ENCODE data around the gene HEG1.
A peak's percentile ranks its signal among the peaks of the same experiment; 100 is the strongest.

HEG1 gene

DNA sequence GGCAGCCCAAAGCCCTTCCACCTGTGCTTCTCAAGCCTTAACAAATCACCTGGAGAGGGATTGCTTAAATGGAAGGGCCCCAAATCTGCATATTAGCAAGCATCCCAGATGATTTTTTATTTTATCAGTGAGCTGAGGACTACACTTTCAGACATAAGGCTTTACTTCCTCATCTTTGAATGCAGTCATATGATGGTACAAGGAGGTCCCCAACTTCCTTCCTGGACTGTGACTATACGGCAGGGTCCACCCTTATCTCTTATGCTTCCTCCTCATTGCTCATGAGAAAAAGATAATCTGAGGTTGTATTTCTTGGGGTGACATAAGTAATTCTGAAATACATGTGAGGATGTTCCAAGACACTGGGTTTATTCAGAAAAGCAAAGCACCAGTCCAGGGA lies 13.7 kb upstream of the HEG1 start:
- H3K4me1 ChIP-seq (ENCODE audit: control extremely low read depth in 1 of 4, control insufficient read depth in 4 of 4, insufficient read depth in 4 of 4, low read length in 3 of 4), result peaks cover 0 to 21% (median 8%) of the 10 kb centered on the region in 4 experiments
- POLR2A ChIA-PET, result no interaction called here
- no peaks in the 10 kb centered on the region for H3K9me3 ChIP-seq (ENCODE audit: control extremely low read depth in 1 of 5, control insufficient read depth in 4 of 5, insufficient read depth in 2 of 5, low read depth in 1 of 5, low read length in 4 of 5)
- H3K27me3 ChIP-seq (replicated peaks in 2 of 5; ENCODE audit: control insufficient read depth in 4 of 5, insufficient read depth in 5 of 5, low read length in 4 of 5), result no peaks in the 10 kb centered on the region
- peak; percentile 39 to 89 (median 73) for DNase-seq
- H3K36me3 ChIP-seq (ENCODE audit: control insufficient read depth in 4 of 4, insufficient read depth in 4 of 4, low read length in 3 of 4), result no peaks in the 10 kb centered on the region
- CTCF ChIA-PET, result interaction anchor here (1.2 kb wide), 1 partner anchor 11 kb away, joined by 3 read pairs; no protein-coding TSS in a partner anchor
- no peak overlapping the region for H3K27ac ChIP-seq (ENCODE audit: insufficient read depth in 1 of 2, low read depth in 1 of 2, low read length in 2 of 2, poor library complexity in 1 of 2, severe bottlenecking in 2 of 2)
- H3K4me3 ChIP-seq (ENCODE audit: control insufficient read depth in 1 of 7, extremely low read depth in 1 of 7, insufficient read depth in 4 of 7, low read depth in 2 of 7, low read length in 6 of 7), result no peak overlapping the region
- WGBS (ENCODE audit: insufficient coverage), result no CpG with 5 or more reads among the region's 1 CpG

- peaks cover 0 to 21% (median 8%) of the 10 kb centered on the region in 4 experiments for H3K4me1 ChIP-seq (ENCODE audit: control extremely low read depth in 1 of 4, control insufficient read depth in 4 of 4, insufficient read depth in 4 of 4, low read length in 3 of 4)
- DNase-seq, result no peak
- peaks cover 0 to 2% (median 0%) of the 10 kb centered on the region in 5 experiments for H3K9me3 ChIP-seq (ENCODE audit: control extremely low read depth in 1 of 5, control insufficient read depth in 4 of 5, insufficient read depth in 2 of 5, low read depth in 1 of 5, low read length in 4 of 5)
- H3K27ac ChIP-seq (ENCODE audit: insufficient read depth in 1 of 2, low read depth in 1 of 2, low read length in 2 of 2, poor library complexity in 1 of 2, severe bottlenecking in 2 of 2), result no peak overlapping the region
- CTCF ChIA-PET, result no interaction called here
- POLR2A ChIA-PET, result no interaction called here
- 100% methylated on average over 3 of the region's 4 CpGs for WGBS (ENCODE audit: insufficient coverage)
- no peaks in the 10 kb centered on the region for H3K27me3 ChIP-seq (replicated peaks in 2 of 5; ENCODE audit: control insufficient read depth in 4 of 5, insufficient read depth in 5 of 5, low read length in 4 of 5)
- H3K4me3 ChIP-seq (ENCODE audit: control insufficient read depth in 1 of 7, extremely low read depth in 1 of 7, insufficient read depth in 4 of 7, low read depth in 2 of 7, low read length in 6 of 7), result no peak overlapping the region
- no peaks in the 10 kb centered on the region for H3K36me3 ChIP-seq (ENCODE audit: control insufficient read depth in 4 of 4, insufficient read depth in 4 of 4, low read length in 3 of 4)
These were observed 12.5 kb upstream of the HEG1 start for GRCh38 chr3:125068265-125068664.

- CTCF ChIA-PET, result no interaction called here
- H3K27me3 ChIP-seq (replicated peaks in 2 of 5; ENCODE audit: control insufficient read depth in 4 of 5, insufficient read depth in 5 of 5, low read length in 4 of 5), result peaks cover 0 to 4% (median 0%) of the 10 kb centered on the region in 5 experiments
- no peak overlapping the region for H3K27ac ChIP-seq (ENCODE audit: insufficient read depth in 1 of 2, low read depth in 1 of 2, low read length in 2 of 2, poor library complexity in 1 of 2, severe bottlenecking in 2 of 2)
- no peaks in the 10 kb centered on the region for H3K36me3 ChIP-seq (ENCODE audit: control insufficient read depth in 4 of 4, insufficient read depth in 4 of 4, low read length in 3 of 4)
- H3K9me3 ChIP-seq (ENCODE audit: control extremely low read depth in 1 of 5, control insufficient read depth in 4 of 5, insufficient read depth in 2 of 5, low read depth in 1 of 5, low read length in 4 of 5), result peaks cover 0 to 2% (median 0%) of the 10 kb centered on the region in 5 experiments
- no peak for DNase-seq
- POLR2A ChIA-PET, result no interaction called here
- WGBS (ENCODE audit: insufficient coverage), result 100% methylated on average over 1 of the region's 3 CpGs
- H3K4me1 ChIP-seq (ENCODE audit: control extremely low read depth in 1 of 4, control insufficient read depth in 4 of 4, insufficient read depth in 4 of 4, low read length in 3 of 4), result peaks cover 0 to 19% (median 8%) of the 10 kb centered on the region in 4 experiments
- H3K4me3 ChIP-seq (ENCODE audit: control insufficient read depth in 1 of 7, extremely low read depth in 1 of 7, insufficient read depth in 4 of 7, low read depth in 2 of 7, low read length in 6 of 7), result no peak overlapping the region
These were observed 11.4 kb upstream of the HEG1 start for GRCh38 chr3:125067225-125067624.

- no peaks in the 10 kb centered on the region for H3K4me1 ChIP-seq (ENCODE audit: control extremely low read depth in 1 of 4, control insufficient read depth in 4 of 4, insufficient read depth in 4 of 4, low read length in 3 of 4)
- no peak overlapping the region for H3K27ac ChIP-seq (ENCODE audit: insufficient read depth in 1 of 2, low read depth in 1 of 2, low read length in 2 of 2, poor library complexity in 1 of 2, severe bottlenecking in 2 of 2)
- DNase-seq, result no peak
- ChIA-PET CTCF (no interaction called here), POLR2A (no interaction called here)
- H3K9me3 ChIP-seq (ENCODE audit: control extremely low read depth in 1 of 5, control insufficient read depth in 4 of 5, insufficient read depth in 2 of 5, low read depth in 1 of 5, low read length in 4 of 5), result peaks cover 0 to 2% (median 0%) of the 10 kb centered on the region in 5 experiments
- peaks cover 0 to 4% (median 0%) of the 10 kb centered on the region in 5 experiments for H3K27me3 ChIP-seq (replicated peaks in 2 of 5; ENCODE audit: control insufficient read depth in 4 of 5, insufficient read depth in 5 of 5, low read length in 4 of 5)
- WGBS (ENCODE audit: insufficient coverage), result 93% methylated on average over 7 of the region's 7 CpGs
- H3K36me3 ChIP-seq (ENCODE audit: control insufficient read depth in 4 of 4, insufficient read depth in 4 of 4, low read length in 3 of 4), result no peaks in the 10 kb centered on the region
- no peak overlapping the region for H3K4me3 ChIP-seq (ENCODE audit: control insufficient read depth in 1 of 7, extremely low read depth in 1 of 7, insufficient read depth in 4 of 7, low read depth in 2 of 7, low read length in 6 of 7)
These were observed 7.3 kb upstream of the HEG1 start for GRCh38 chr3:125062904-125063618.

DNA sequence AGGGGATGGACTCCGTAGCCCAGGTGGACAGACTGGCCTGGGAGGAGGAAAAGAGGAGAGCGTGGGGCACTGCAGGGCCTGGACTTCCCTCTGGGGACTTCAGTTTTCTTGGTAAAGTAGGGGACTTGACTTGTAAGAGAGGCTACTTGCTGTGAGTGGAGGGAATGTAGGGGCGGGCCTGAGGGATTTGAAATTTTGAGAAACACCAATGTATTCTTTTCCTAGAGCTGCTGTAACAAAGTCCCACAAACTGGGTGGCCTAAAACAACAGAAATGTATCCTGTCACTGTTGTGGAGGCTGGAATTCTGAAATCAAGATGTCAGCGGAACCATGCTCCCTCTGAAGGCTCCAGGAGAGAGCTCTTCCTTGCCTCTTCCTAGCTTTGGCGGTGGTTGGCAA lies 5.8 kb upstream of the HEG1 start:
- Histone ChIP-seq H3K27ac (ENCODE audit: insufficient read depth in 1 of 2, low read depth in 1 of 2, low read length in 2 of 2, poor library complexity in 1 of 2, severe bottlenecking in 2 of 2) (no peak overlapping the region), H3K36me3 (ENCODE audit: control insufficient read depth in 4 of 4, insufficient read depth in 4 of 4, low read length in 3 of 4) (no peaks in the 10 kb centered on the region), H3K4me3 (ENCODE audit: control insufficient read depth in 1 of 7, extremely low read depth in 1 of 7, insufficient read depth in 4 of 7, low read depth in 2 of 7, low read length in 6 of 7) (no peak overlapping the region), H3K4me1 (ENCODE audit: control extremely low read depth in 1 of 4, control insufficient read depth in 4 of 4, insufficient read depth in 4 of 4, low read length in 3 of 4) (no peaks in the 10 kb centered on the region), H3K27me3 (replicated peaks in 2 of 5; ENCODE audit: control insufficient read depth in 4 of 5, insufficient read depth in 5 of 5, low read length in 4 of 5) (peaks cover 0 to 4% (median 0%) of the 10 kb centered on the region in 5 experiments), H3K9me3 (ENCODE audit: control extremely low read depth in 1 of 5, control insufficient read depth in 4 of 5, insufficient read depth in 2 of 5, low read depth in 1 of 5, low read length in 4 of 5) (peaks cover 0 to 2% (median 0%) of the 10 kb centered on the region in 5 experiments)
- 100% methylated on average over 5 of the region's 5 CpGs for WGBS (ENCODE audit: insufficient coverage)
- ChIA-PET POLR2A (no interaction called here), CTCF (no interaction called here)
- DNase-seq, result no peak

DNA sequence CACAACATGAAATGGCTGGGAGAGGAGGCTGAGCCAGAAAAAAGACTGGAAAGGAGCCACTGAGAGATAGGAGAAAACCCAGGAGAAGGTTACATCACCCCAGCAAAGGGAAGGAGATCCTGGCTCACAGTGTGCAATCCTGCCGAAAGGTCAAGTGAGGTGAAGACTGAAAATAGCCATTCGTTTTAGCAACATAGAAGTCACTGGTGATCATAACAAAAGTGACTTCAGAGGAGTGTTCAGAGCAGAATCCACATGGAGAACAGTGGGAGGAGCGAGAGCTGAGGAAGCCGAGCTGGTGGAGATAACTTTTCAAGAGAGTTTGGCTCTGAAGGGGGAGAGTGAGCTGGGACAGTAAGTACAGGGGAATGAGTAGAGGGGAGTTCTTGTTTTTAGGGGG lies 5.4 kb upstream of the HEG1 start:
- Histone ChIP-seq H3K4me3 (ENCODE audit: control insufficient read depth in 1 of 7, extremely low read depth in 1 of 7, insufficient read depth in 4 of 7, low read depth in 2 of 7, low read length in 6 of 7) (no peak overlapping the region), H3K27me3 (replicated peaks in 2 of 5; ENCODE audit: control insufficient read depth in 4 of 5, insufficient read depth in 5 of 5, low read length in 4 of 5) (peaks cover 0 to 4% (median 0%) of the 10 kb centered on the region in 5 experiments), H3K4me1 (ENCODE audit: control extremely low read depth in 1 of 4, control insufficient read depth in 4 of 4, insufficient read depth in 4 of 4, low read length in 3 of 4) (peaks cover 0 to 4% (median 4%) of the 10 kb centered on the region in 4 experiments), H3K9me3 (ENCODE audit: control extremely low read depth in 1 of 5, control insufficient read depth in 4 of 5, insufficient read depth in 2 of 5, low read depth in 1 of 5, low read length in 4 of 5) (peaks cover 0 to 2% (median 0%) of the 10 kb centered on the region in 5 experiments), H3K27ac (ENCODE audit: insufficient read depth in 1 of 2, low read depth in 1 of 2, low read length in 2 of 2, poor library complexity in 1 of 2, severe bottlenecking in 2 of 2) (no peak overlapping the region), H3K36me3 (ENCODE audit: control insufficient read depth in 4 of 4, insufficient read depth in 4 of 4, low read length in 3 of 4) (no peaks in the 10 kb centered on the region)
- DNase-seq, result no peak
- ChIA-PET CTCF (no interaction called here), POLR2A (no interaction called here)
- WGBS (ENCODE audit: insufficient coverage), result 91% methylated on average over 4 of the region's 4 CpGs

GRCh38 chr3:125059488-125060245 lies 3.9 kb upstream of the HEG1 start:
- peaks cover 0 to 4% (median 0%) of the 10 kb centered on the region in 5 experiments for H3K27me3 ChIP-seq (replicated peaks in 2 of 5; ENCODE audit: control insufficient read depth in 4 of 5, insufficient read depth in 5 of 5, low read length in 4 of 5)
- peaks cover 0 to 12% (median 10%) of the 10 kb centered on the region in 4 experiments for H3K4me1 ChIP-seq (ENCODE audit: control extremely low read depth in 1 of 4, control insufficient read depth in 4 of 4, insufficient read depth in 4 of 4, low read length in 3 of 4)
- DNase-seq, result no peak
- H3K9me3 ChIP-seq (ENCODE audit: control extremely low read depth in 1 of 5, control insufficient read depth in 4 of 5, insufficient read depth in 2 of 5, low read depth in 1 of 5, low read length in 4 of 5), result peaks cover 0 to 2% (median 0%) of the 10 kb centered on the region in 5 experiments
- no peak overlapping the region for H3K4me3 ChIP-seq (ENCODE audit: control insufficient read depth in 1 of 7, extremely low read depth in 1 of 7, insufficient read depth in 4 of 7, low read depth in 2 of 7, low read length in 6 of 7)
- no peak overlapping the region for H3K27ac ChIP-seq (ENCODE audit: insufficient read depth in 1 of 2, low read depth in 1 of 2, low read length in 2 of 2, poor library complexity in 1 of 2, severe bottlenecking in 2 of 2)
- ChIA-PET CTCF (no interaction called here), POLR2A (no interaction called here)
- no peaks in the 10 kb centered on the region for H3K36me3 ChIP-seq (ENCODE audit: control insufficient read depth in 4 of 4, insufficient read depth in 4 of 4, low read length in 3 of 4)
- WGBS (ENCODE audit: insufficient coverage), result 91% methylated on average over 6 of the region's 7 CpGs

All from common myeloid progenitor, CD34-positive (primary cell).